GM12878 (cell line): ENCODE data around the gene GFRA1. TPM values are rescaled to one million over a fixed set of nuclear protein-coding genes. Genes with fewer than 3 reads are reported as not detected.

Experiments
- ATAC-seq: fragments of 200-7000 bp; cut with Tn5 transposase; 3 replicates; pipeline ENCODE4 v1.9.1; 2020; ENCODE audit warnings: mild to moderate bottlenecking, moderate library complexity
- BruUV-seq: library from RNA; stranded (reverse); fragments of 400-500 nt; replicated peaks from 2 replicates; lab custom pipeline; 2021; lab: Mats Ljungman, UMichigan
- CTCF ChIA-PET: fragments of 300-600 bp; sonication (Branson Sonifier 250); formaldehyde crosslinking; extraction: SDS; loops from one replicate; lab custom pipeline; 2021; ENCODE audit warnings: inconsistent platforms; lab: Yijun Ruan, JAX
- POLR2A ChIA-PET: fragments of 350-600 bp; formaldehyde crosslinking; extraction: SDS; loops from one replicate; lab custom pipeline; 2021; ENCODE audit warnings: inconsistent platforms; lab: Charles Lee
- RAD21 ChIA-PET: fragments of 300-600 bp; sonication (Branson Sonifier 250); formaldehyde crosslinking; loops from one replicate; lab custom pipeline; 2023; ENCODE audit warnings: antibody characterized with exemption; ENCODE audit not compliant: unreplicated experiment; lab: Charles Lee
- SMC1A ChIA-PET: fragments of 300-600 bp; sonication (Branson Sonifier 250); formaldehyde crosslinking; loops from one replicate; lab custom pipeline; 2023; ENCODE audit not compliant: unreplicated experiment, uncharacterized antibody; lab: Charles Lee
- DNase-seq: peaks from one replicate; pipeline ENCODE4 v3.0.0-alpha.2; 2011; ENCODE audit warnings: low read depth, low spot score
- FAIRE-seq: peaks from 3 replicates; lab custom pipeline; 2011; peaks lifted over from hg19 to GRCh38; lab: Jason Lieb, UNC
- H2AFZ ChIP-seq: 2 replicates; pipeline ENCODE4 v1.6.0; 2011; ENCODE audit warnings: low read depth, low read length, control low read depth; ENCODE audit not compliant: control insufficient read depth
- H3K27ac ChIP-seq: 2 replicates; pipeline ENCODE4 v1.5.1; 2011; ENCODE audit warnings: control low read depth; ENCODE audit not compliant: control insufficient read depth, insufficient read depth
- H3K27me3 ChIP-seq, 2 experiments: replicated peaks in 1 of 2; 2 replicates each; pipeline versions ENCODE4 v1.6.0 to v1.6.1; 2011; ENCODE audit warnings: low read length in 1 of 2; ENCODE audit not compliant: control insufficient read depth in 2 of 2, insufficient read depth in 2 of 2
- H3K36me3 ChIP-seq, 2 experiments: 2 replicates each; pipeline ENCODE4 v1.5.1; 2011; ENCODE audit warnings: low read length in 1 of 2; ENCODE audit not compliant: control insufficient read depth in 2 of 2, insufficient read depth in 2 of 2
- H3K4me1 ChIP-seq: 2 replicates; pipeline ENCODE4 v1.6.1; 2011; ENCODE audit warnings: mild to moderate bottlenecking, low read length, moderate library complexity, mixed read lengths; ENCODE audit not compliant: control insufficient read depth, insufficient read depth
- H3K4me2 ChIP-seq: 2 replicates; pipeline ENCODE4 v1.6.0; 2011; ENCODE audit warnings: control low read depth; ENCODE audit not compliant: control insufficient read depth, insufficient read depth
- H3K4me3 ChIP-seq: fragments of 200-600 bp; sonication (generic); 2 replicates; pipeline ENCODE4 v1.5.1; 2016
- H3K79me2 ChIP-seq: 2 replicates; pipeline ENCODE4 v1.6.0; 2011; ENCODE audit warnings: low read length; ENCODE audit not compliant: control insufficient read depth, insufficient read depth
- H3K9ac ChIP-seq: 2 replicates; pipeline ENCODE4 v1.8.0; 2011; ENCODE audit warnings: low read length, control low read depth, mixed read lengths; ENCODE audit not compliant: control insufficient read depth, insufficient read depth
- H3K9me3 ChIP-seq: replicated peaks from 3 replicates; pipeline ENCODE4 v1.5.1; 2011; ENCODE audit warnings: mild to moderate bottlenecking, low read length; ENCODE audit not compliant: control insufficient read depth, insufficient read depth
- H4K20me1 ChIP-seq: 2 replicates; pipeline ENCODE4 v1.6.0; 2011; ENCODE audit not compliant: control insufficient read depth, insufficient read depth
- BCL11A ChIP-seq: IDR thresholded peaks from 2 replicates; pipeline ENCODE4 v1.6.1; 2011; ENCODE audit warnings: low read depth, low read length
- BMI1 ChIP-seq: fragments of 450-650 bp; IDR thresholded peaks from 2 replicates; pipeline ENCODE4 v1.6.1; 2016; ENCODE audit warnings: mild to moderate bottlenecking, moderate library complexity, borderline replicate concordance
- EED ChIP-seq: sonication (generic); IDR thresholded peaks from 2 replicates; pipeline ENCODE4 v1.6.1; 2016; ENCODE audit warnings: antibody characterized with exemption, low read depth
- ESRRA ChIP-seq: IDR thresholded peaks from 2 replicates; pipeline ENCODE4 v1.6.1; 2012; ENCODE audit warnings: mild to moderate bottlenecking, low read length, improper control_type of control experiment
- EZH2 ChIP-seq: IDR thresholded peaks from 2 replicates; pipeline ENCODE4 v1.6.1; 2012; ENCODE audit warnings: low read depth, mild to moderate bottlenecking, control low read depth, inconsistent platforms, low read length, borderline replicate concordance; ENCODE audit not compliant: control insufficient read depth
- HDGF ChIP-seq: fragments of 450-650 bp; IDR thresholded peaks from 2 replicates; pipeline ENCODE4 v1.6.1; 2016; ENCODE audit warnings: antibody characterized with exemption
- KDM1A ChIP-seq: fragments of 200-600 bp; sonication (generic); IDR thresholded peaks from 2 replicates; pipeline ENCODE4 v1.6.1; 2016; ENCODE audit warnings: borderline replicate concordance
- NFXL1 ChIP-seq: fragments of 450-650 bp; IDR thresholded peaks from 2 replicates; pipeline ENCODE4 v1.6.1; 2017; ENCODE audit warnings: antibody characterized with exemption, mild to moderate bottlenecking, borderline replicate concordance
- NR2F1 ChIP-seq: fragments of 450-650 bp; conservative IDR thresholded peaks from 2 replicates; pipeline ENCODE4 v1.6.1; 2017; ENCODE audit warnings: mild to moderate bottlenecking
- NRF1 ChIP-seq: conservative IDR thresholded peaks from 2 replicates; pipeline ENCODE4 v1.6.1; 2011; ENCODE audit warnings: mild to moderate bottlenecking, low read depth, low read length, improper control_type of control experiment
- RB1 ChIP-seq: fragments of 450-650 bp; formaldehyde crosslinking; IDR thresholded peaks from 2 replicates; pipeline ENCODE4 v1.6.1; 2017; ENCODE audit warnings: mild to moderate bottlenecking, borderline replicate concordance
- RCOR1 ChIP-seq: conservative IDR thresholded peaks from 2 replicates; pipeline ENCODE4 v1.6.1; 2012; ENCODE audit warnings: low read depth, low read length, improper control_type of control experiment
- SIX5 ChIP-seq: IDR thresholded peaks from 2 replicates; pipeline ENCODE4 v1.6.1; 2011; ENCODE audit warnings: mild to moderate bottlenecking, low read depth, low read length, moderate library complexity; ENCODE audit not compliant: severe bottlenecking
- SREBF1 ChIP-seq: IDR thresholded peaks from 2 replicates; pipeline ENCODE4 v1.6.1; 2012; ENCODE audit warnings: mild to moderate bottlenecking, low read length
- WGBS: methylation state at CpG from one replicate; pipeline ENCODE4 v1.1.6; 2016; ENCODE audit warnings: low lambda C conversion rate; ENCODE audit not compliant: insufficient replicate concordance, insufficient coverage; ENCODE audit errors: missing lambda C conversion rate; 5-methylcytosine and 5-hydroxymethylcytosine counted together
- in situ Hi-C: fragments of 300-500 bp; cut with MboI; formaldehyde crosslinking; loops from 9 replicates; pipeline ENCODE4 v1.14.3; 2018; ENCODE audit warnings: mixed read lengths
- intact Hi-C: fragments of 100-400 bp; cut with micrococcal nuclease; formaldehyde crosslinking; loops from one replicate; pipeline ENCODE4 v1.14.2; 2022; ENCODE audit not compliant: unreplicated experiment
- polyA plus RNA-seq, 11 experiments: library from polyadenylated mRNA; depleted of rRNA in 4 of 11; unstranded in 6 of 11; stranded (reverse) in 5 of 11; fragments of >200 nt; fragmentation: Nextera tagmentation in 4 of 11; fragmentation: Illumina TruSeq in 1 of 11; extraction: Ambion mirVana in 4 of 11; extraction: Trizol in 1 of 11; gene quantifications; 1 replicate in 1 of 11; 2 replicates in 10 of 11; pipeline versions ENCODE4 v1.2.1 to v1.2.3, GENCODE V29; 2011 to 2016; ENCODE audit warnings: inconsistent platforms in 2 of 11, missing spikeins in 2 of 11, low read depth in 1 of 11
- total RNA-seq, 4 experiments: library from RNA; depleted of rRNA in 3 of 4; stranded (reverse); fragments of >200 nt in 3 of 4; fragmentation: Illumina TruSeq in 1 of 4; extraction: Trizol in 1 of 4; gene quantifications; 2 replicates each; pipeline versions ENCODE4 v1.2.1 to v1.2.3, GENCODE V29; 2013 to 2021
- TF ChIP-seq, protein P1 (sequence below): IDR thresholded peaks from 2 replicates; pipeline ENCODE4 v1.6.1; 2011; ENCODE audit warnings: low read depth, mild to moderate bottlenecking, low read length, moderate library complexity, borderline replicate concordance; ENCODE audit errors: extremely low read depth
- TF ChIP-seq, protein P2 (sequence below): IDR thresholded peaks from 2 replicates; pipeline ENCODE4 v1.6.1; 2011; ENCODE audit warnings: borderline replicate concordance, low read depth, mild to moderate bottlenecking, moderate library complexity, mixed read lengths, low read length; ENCODE audit not compliant: insufficient read depth; ENCODE audit errors: extremely low read length
- TF ChIP-seq, protein P3 (sequence below): fragments of 450-650 bp; IDR thresholded peaks from 2 replicates; pipeline ENCODE4 v1.6.1; 2016; ENCODE audit warnings: mild to moderate bottlenecking, moderate library complexity, borderline replicate concordance
- TF ChIP-seq, protein P4 (sequence below): IDR thresholded peaks from 2 replicates; pipeline ENCODE4 v1.6.1; 2011; ENCODE audit warnings: mild to moderate bottlenecking, low read depth, low read length, moderate library complexity; ENCODE audit not compliant: insufficient replicate concordance

GFRA1 gene
- total and polyA plus RNA-seq, 10 of the 15 experiments (the other 5 are each of a cell fraction or from before 2014, with no cell fraction given): 0.05 to 0.19 TPM; not detected in 8

DNA sequence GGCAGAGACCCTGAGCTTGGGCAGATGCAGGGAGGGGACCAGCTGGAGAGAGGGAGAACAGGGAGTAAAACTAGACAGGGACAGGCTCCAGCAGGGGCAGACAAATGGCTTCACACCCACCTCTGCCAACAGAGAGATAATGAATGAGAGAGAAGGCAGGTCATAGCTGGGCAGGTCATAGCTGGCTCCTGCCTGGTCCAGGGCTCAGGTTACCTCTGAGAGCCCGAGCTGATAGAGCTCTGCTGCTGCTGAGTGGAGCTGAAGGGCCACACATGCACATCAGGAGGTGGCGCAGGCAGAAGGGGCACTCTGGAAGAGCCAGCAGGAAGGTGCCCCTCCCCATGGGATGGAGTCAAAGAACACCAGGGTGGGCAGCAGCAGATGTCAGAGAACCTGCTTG lies 154.2 kb downstream of the GFRA1 start (continued):
- TF ChIP-seq NR2F1 (no peak), NFXL1 (no peak), ESRRA (no peak), RCOR1 (no peak), EZH2 (no peak), BCL11A (no peak)
- TF ChIP-seq, protein P1, sequence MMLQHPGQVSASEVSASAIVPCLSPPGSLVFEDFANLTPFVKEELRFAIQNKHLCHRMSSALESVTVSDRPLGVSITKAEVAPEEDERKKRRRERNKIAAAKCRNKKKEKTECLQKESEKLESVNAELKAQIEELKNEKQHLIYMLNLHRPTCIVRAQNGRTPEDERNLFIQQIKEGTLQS: no peak
- TF ChIP-seq, protein P2, sequence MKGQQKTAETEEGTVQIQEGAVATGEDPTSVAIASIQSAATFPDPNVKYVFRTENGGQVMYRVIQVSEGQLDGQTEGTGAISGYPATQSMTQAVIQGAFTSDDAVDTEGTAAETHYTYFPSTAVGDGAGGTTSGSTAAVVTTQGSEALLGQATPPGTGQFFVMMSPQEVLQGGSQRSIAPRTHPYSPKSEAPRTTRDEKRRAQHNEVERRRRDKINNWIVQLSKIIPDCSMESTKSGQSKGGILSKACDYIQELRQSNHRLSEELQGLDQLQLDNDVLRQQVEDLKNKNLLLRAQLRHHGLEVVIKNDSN: no peak
- TF ChIP-seq, all 136 proteins: peak for 0

DNA sequence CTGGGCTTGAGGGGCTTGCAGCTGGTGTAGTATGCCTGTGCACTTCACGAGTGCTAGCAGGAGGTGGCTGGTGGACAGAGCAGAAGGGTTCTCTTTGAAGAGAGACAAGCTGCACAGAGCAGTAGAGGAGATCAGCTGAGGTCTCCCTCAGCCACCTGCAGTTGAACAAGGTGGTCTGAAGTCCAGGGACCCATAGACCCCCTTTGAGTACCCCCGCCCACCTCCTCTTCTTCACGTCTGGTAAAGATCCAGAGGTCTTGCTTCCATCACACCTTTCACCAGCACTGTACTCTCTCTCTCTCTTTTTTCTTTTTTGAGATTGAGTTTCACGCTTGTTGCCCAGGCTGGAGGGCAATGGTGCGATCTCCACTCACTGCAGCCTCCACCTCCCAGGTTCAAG lies 157.2 kb downstream of the GFRA1 start:
- no peaks in the 10 kb centered on the region; a peak in 1 of 4 replicates for H3K27me3 ChIP-seq
- BruUV-seq: no TSS peak
- H3K4me2 ChIP-seq: no peak overlapping the region
- H3K79me2 ChIP-seq: no peaks in the 10 kb centered on the region
- no peak overlapping the region for H3K4me3 ChIP-seq
- ChIA-PET SMC1A (no interaction called here), RAD21 (no interaction called here), CTCF (no interaction called here), POLR2A (no interaction called here)
- H3K4me1 ChIP-seq: no peaks in the 10 kb centered on the region
- H3K36me3 ChIP-seq: no peaks in the 10 kb centered on the region
- no peaks in the 10 kb centered on the region for H3K9me3 ChIP-seq
- WGBS: 3% methylated on average over 5 of the region's 5 CpGs
- no peak overlapping the region for H3K27ac ChIP-seq
- H3K9ac ChIP-seq: no peak overlapping the region
- no peak for ATAC-seq
- no peaks in the 10 kb centered on the region for H4K20me1 ChIP-seq
- no peak for FAIRE-seq
- in situ Hi-C loops (no loop called here), intact Hi-C loops (no loop called here)
- H2AFZ ChIP-seq: no peak overlapping the region
- DNase-seq: no peak
- TF ChIP-seq EED (no peak), SREBF1 (no peak), BMI1 (no peak), KDM1A (no peak), HDGF (no peak), NRF1 (no peak), SIX5 (no peak), RB1 (no peak)
- TF ChIP-seq, protein P3, sequence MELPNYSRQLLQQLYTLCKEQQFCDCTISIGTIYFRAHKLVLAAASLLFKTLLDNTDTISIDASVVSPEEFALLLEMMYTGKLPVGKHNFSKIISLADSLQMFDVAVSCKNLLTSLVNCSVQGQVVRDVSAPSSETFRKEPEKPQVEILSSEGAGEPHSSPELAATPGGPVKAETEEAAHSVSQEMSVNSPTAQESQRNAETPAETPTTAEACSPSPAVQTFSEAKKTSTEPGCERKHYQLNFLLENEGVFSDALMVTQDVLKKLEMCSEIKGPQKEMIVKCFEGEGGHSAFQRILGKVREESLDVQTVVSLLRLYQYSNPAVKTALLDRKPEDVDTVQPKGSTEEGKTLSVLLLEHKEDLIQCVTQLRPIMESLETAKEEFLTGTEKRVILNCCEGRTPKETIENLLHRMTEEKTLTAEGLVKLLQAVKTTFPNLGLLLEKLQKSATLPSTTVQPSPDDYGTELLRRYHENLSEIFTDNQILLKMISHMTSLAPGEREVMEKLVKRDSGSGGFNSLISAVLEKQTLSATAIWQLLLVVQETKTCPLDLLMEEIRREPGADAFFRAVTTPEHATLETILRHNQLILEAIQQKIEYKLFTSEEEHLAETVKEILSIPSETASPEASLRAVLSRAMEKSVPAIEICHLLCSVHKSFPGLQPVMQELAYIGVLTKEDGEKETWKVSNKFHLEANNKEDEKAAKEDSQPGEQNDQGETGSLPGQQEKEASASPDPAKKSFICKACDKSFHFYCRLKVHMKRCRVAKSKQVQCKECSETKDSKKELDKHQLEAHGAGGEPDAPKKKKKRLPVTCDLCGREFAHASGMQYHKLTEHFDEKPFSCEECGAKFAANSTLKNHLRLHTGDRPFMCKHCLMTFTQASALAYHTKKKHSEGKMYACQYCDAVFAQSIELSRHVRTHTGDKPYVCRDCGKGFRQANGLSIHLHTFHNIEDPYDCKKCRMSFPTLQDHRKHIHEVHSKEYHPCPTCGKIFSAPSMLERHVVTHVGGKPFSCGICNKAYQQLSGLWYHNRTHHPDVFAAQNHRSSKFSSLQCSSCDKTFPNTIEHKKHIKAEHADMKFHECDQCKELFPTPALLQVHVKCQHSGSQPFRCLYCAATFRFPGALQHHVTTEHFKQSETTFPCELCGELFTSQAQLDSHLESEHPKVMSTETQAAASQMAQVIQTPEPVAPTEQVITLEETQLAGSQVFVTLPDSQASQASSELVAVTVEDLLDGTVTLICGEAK: no peak
- TF ChIP-seq, protein P4, sequence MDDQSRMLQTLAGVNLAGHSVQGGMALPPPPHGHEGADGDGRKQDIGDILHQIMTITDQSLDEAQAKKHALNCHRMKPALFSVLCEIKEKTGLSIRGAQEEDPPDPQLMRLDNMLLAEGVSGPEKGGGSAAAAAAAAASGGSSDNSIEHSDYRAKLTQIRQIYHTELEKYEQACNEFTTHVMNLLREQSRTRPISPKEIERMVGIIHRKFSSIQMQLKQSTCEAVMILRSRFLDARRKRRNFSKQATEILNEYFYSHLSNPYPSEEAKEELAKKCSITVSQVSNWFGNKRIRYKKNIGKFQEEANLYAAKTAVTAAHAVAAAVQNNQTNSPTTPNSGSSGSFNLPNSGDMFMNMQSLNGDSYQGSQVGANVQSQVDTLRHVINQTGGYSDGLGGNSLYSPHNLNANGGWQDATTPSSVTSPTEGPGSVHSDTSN: no peak
